GM10847 (cell line): ENCODE measurements around the gene FHIT.

Source experiments
- POLR2A ChIP-seq: IDR thresholded peaks from 2 replicates; pipeline ENCODE4 v1.6.1; 2011; ENCODE audit not compliant: insufficient read length; ENCODE audit errors: extremely low read depth

The FHIT gene

DNA sequence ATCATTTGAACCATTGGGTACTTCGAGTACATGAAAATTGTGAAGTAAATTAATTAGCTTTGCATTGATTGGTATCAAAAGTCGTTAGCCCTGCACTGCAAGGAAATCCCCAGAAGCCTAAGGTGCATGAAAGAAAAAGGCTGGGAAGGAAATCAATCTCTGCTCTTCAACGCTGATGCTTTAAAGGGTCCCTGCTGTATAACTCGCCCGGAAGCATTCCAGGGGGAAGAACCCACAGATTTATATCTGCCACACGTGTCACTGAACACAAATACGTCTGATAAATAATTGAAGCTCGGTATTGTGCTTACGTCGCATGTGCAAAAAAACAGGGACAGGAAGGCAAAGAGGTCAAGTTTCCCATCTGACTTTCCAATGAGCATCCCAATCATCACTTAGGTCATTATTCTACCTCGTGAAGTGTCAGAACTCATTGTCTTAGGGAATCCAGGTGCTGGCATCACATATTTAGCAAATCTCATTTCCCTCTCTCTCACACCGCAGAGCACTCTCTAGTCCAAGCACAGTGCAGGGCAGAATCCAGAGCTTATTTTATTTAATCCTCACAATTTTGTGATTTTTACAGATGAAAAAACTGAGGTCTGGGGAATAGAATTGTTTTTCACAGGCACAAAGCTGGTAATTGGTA, 1397.1 kb downstream of the FHIT start:
- no peak for TF ChIP-seq POLR2A

DNA sequence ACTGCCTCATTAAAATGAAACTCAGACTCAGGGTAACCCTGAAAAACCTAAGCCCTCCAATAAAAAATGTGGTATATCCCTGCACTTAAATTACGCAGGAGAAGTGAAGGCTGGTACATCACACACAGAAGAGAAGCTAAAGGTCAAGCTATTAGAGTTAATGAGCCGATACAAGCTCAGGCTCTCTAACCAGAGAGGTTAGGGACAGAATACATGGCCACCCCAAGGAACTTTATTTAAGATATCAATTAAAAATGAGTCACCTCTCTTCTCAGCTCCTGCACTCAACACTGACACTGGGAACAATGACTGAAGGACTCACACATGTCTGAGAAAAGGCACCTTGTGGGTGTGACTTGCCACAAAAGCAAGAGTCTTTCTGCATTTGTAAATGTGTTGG, 1400.8 kb downstream of the FHIT start:
- no peak for TF ChIP-seq POLR2A

DNA sequence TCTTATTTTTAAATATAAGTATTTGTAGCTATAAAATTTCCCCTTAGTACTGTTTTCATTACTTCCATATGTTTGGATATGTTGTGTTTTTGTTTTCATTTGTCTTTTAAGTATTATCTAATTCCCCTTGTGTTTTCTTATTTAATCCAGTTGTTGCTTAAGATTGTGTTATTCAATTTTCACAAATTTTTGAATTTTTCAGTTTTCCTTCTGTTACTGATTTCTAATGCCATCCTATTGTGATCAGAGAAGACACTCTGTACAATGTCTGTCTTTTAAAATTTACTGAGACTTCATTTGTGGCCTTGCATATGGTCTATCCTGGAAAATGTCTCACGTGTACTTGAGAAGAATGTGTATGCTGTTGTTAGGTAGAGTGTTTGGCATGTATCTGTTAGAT, 1405.9 kb downstream of the FHIT start:
- no peak for TF ChIP-seq POLR2A

DNA sequence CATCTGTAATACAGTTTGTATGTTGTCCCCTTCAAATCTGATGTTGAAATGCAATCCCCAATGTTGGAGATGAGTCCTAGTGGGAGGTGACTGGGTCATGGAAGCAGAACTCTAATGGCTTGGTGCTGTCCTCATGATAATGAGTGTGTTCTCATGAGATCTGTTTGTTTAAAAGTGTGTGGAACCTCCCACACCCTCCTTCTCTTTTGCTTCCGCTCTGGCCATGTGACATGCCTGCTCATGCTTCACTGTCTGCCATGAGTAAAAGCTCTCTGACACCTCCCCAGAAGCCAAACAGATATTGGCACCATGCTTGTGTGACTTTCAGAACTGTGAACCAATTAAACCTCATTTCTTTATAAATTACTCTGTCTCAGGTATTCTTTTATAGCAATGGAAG, 1407.4 kb downstream of the FHIT start:
- TF ChIP-seq POLR2A = no peak

DNA sequence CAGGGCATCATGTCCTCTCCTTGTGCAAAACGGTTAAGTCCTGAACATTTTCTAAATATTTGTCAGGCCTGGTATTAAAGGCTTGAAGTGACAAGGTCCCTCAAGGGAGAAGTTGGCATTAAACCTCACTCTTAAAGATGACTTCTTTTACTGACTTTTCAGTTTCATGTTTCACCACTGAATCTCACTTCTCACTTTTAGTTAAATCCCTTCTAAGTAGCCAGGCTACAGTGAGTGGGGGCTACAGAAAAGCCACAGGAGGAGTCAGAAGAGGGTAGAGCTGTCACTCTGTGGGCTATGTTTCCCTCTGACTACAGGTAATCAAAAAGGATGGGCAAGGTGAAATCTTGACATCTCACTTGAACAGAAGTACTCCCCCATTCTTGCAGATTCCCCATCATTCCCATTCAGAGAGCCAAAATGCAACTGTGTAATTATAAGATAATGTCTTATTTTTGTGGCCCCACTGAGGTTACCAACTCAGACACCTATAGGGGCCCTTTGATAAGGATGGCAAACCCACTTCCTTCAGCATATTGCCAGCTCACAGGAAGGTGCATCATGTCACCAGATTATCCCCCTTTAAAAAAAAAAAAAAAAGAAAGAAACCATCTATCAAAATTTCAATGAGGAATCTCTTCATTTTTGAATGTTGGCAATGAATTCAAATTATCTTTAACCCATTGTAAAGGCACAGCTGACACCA, 1411.3 kb downstream of the FHIT start:
- no peak for TF ChIP-seq POLR2A

DNA sequence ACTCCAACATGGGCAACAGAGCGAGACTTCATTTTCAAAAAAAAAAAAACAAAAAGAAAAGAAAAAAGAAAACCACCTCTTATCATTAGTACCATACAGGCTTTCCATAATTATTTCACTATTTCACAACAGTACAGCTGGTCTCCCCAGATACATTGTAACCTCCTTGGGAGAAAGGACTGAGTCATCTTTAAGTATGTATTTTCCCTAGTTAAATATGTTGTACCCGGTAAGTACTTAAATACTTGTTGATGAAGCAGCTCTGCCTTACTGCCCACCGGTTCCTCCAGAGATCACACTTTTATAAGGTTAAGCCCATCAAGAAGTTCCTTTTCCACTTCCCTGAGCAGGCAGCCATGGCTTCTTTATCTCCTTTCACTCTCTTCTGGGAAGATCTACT, 1412.0 kb downstream of the FHIT start:
- no peak for TF ChIP-seq POLR2A

DNA sequence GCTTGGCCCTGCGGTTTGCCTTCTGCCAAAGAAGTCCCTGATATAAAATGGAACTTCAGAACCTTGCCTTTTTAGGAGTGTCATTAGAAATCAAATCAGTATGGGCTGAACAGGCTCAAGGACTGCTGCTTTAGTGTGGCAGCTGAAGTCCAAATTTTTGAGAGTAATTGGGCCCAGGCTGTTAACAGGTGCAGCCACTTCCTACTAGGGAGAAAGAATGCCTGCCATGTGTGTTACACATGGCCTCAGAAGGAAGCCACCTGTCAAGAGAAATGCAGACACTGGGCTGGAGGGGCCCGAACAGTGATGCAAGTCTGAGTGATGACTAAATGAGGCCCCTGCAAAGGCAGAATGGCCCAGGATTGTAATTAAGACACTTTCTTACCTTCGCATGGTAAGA, 1414.7 kb downstream of the FHIT start:
- no peak for TF ChIP-seq POLR2A

DNA sequence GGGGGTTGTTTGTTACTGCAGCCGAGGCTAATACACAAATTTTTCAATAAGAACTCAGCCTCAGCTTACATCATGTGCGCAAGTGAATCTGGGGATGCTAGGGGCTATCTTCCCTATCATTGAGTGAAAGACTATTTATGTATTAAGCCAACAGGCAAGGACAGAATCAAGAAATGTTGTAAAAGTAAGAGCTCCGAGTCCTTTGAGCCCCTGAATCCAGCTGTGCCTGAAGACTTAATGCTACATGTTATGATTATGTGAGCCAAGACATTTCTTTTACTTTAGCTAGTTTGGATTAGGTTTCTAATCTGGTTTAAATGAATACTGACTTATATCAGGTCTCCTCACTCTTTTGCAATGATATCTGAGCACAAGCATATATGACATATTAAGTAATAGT, 1418.5 kb downstream of the FHIT start:
- no peak for TF ChIP-seq POLR2A

DNA sequence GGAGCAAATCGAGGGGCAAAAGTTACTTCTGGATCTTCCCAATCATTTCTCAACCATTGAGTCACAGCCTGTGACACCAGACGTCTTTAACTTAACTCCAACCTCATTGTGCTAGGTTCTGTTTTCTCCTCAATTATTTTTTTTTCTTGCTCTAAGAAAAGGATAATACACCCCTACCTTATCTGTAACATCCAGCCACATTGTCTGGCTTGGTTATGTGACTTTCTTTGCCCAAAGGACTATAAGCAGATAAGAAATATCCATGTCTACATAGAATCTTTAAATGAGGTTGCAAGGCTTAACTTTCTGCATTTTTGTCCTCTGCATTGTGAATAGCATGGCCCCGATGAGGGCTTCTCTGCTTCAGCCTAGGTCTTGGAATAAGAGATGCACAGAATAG, 1419.0 kb downstream of the FHIT start:
- no peak for TF ChIP-seq POLR2A

DNA sequence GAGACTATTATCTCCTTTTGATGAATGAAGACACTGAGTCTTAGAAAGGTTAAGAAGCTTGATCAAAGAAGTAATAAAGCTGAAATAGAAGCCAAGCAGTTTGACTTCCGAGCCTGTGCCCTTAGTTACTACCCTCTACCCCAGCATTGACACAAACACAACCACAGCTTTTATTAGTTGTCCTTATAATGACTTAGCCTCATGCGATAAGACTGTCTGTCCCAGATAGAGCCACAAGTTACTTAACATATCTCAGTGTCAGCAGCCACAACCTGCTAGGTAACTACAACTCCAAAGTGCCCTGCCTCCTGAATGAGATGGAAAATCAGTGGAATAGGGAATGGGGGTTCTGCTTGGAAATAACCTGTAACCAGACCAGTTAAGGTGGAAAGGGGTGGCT, 1419.9 kb downstream of the FHIT start:
- no peak for TF ChIP-seq POLR2A

DNA sequence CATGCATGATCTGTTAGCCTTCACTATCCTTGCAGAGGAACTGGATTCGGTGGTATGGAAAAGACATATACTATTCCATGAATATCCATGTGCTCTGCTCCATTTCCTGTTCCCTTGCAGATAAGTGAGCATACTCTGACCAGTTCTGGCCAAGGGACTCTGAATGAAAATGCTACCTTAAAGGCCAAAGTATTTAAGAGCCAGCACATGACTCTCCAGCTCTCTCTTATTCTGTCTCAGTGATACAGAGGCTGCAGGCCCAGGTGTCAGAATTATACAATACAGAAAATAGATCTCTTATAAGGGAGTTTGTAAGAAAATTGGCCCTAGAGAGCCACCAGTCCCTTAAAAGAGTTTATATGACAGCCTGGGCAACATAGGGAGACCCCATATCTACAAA, 1421.7 kb downstream of the FHIT start:
- TF ChIP-seq POLR2A = no peak

DNA sequence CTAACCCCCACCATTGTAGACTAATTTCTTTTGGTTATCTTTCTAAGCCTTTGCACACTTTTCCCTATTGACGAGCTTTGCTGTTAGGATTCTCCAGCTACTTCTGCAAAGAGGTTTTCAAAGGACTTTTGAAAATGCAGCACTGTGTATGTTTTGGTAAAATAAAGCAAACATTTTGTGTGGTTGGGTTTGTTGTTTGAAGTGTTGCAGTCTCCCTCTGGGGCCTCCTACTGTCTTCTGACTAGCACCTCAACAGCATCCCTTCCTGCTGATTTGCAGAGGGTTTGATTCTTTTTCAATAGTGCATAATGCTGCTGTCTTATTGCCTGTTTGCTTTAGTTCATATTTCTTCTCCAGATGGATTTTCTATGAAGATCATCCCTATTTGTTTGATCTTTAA, 1426.4 kb downstream of the FHIT start:
- no peak for TF ChIP-seq POLR2A

DNA sequence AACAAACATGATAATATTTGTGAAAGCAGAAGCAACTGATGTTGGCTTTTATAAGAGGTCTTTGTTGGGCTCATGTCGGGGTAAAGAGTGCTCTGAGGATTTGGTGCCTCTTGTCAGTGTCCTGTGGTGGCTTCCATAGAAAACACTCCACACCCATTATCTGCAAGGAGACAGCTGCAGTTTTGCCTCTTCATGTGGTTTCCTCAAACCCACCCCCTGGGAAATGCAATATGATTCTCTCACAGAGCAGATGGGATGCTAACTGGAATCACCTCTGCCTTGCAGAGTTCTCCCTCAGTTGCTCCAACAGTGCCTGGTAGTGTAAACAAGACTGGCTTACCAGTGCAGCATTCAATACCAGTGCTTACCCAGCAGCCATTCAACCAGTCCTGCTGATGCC, 1430.0 kb downstream of the FHIT start:
- TF ChIP-seq POLR2A = no peak

DNA sequence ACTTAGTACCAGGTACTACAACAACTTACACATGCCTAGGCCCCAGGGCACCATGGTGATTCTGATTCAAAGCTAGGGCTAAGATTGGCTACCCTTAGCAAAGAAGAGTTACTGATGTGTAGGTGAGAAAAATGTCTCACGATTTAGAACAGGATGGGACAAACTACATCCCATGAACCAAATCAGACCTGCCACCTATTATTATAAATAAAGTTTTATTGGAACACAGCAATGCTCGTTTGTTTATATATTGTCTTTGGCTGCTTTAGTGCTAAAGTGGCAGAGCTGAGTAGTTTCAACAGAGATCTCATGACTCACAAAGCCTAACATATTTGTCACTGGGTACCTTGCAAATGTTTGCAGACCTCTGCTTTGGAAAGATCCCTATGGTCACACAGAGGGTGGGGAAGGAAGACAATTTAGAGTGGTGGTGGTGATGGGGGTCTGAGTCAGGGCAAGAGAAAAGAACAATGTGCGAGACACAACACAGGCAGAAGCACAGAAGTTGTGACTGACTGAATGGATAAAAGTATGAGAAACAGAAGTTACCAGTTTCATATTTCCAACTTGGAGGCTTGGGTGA, 1430.8 kb downstream of the FHIT start:
- no peak for TF ChIP-seq POLR2A

DNA sequence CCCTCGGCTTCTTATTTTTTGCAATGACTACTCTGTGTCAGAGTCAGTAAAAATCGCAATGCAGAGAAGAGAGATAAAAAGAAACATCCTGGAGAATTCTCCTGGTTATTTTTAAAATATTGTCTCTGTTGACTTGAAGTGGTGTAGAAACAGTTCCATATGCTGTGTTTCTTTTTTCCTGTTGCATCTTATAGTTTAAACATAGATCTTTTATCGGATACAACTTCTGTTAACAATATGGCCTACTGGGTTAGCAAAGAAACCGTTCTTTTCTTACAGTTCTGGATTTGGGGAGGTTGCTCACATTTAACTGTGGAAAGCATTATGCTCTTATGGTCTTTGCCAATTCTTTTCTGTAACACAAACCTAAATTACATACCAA, 1432.3 kb downstream of the FHIT start:
- TF ChIP-seq POLR2A = no peak

DNA sequence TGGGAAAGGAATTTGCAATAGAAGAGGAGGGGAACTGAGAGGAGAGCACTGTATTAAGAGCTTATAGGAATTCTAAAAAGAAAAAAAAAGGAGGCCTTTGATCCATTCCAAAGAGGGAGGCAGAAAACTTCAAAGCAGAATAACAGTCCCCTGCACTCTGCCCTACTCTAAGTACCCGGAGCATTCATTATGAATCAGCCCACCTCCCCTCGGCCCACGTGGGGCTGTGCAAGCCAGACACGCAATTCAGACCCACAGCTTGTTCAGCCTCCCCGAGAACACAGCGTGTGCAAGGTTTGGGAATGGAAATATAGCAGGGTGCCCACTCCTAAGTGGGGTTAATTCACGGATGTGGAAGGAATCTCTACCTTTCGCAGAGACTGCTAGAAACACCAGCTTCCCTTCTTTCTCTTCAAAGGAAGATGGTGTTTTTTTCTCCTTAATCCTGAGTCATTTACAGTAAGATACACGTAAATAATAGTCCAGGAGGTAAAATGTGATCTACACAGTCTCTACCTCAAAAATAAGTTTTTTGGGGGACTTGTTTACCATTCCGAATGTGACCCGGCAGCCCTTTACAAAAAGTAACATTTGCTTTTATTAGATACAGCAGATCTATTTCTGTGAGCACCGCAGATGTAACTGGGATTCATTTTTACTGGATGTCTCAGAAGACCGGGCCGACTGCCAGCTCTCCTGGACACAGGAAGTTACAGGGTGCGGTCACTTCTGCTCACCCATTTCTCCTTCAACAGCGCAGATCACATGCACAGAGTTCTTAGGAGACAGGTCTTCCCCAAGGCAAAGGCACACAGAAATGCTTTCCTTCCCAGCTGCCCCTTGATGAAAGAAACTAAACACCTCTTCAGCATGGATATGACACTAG, 1433.0 kb downstream of the FHIT start:
- no peak for TF ChIP-seq POLR2A

DNA sequence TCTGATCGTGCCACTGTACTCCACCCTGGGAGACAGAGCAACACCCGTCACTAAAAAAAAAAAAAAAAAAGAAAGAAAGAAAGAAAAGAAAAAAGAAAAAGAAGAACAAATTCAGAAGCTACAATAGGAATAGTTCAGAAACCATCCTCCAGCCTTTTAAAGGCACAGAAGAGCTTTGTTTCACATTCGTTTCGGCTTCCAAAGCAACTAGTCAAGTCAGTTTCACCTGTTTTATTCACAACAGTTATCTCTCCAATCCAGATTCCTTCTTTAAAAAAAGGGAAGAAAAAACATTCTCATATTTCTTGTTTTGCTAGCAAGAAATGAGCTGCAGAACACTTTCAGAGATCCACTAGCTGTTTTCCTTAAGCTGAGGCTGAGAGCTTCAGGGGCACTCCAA, 1433.7 kb downstream of the FHIT start:
- no peak for TF ChIP-seq POLR2A

DNA sequence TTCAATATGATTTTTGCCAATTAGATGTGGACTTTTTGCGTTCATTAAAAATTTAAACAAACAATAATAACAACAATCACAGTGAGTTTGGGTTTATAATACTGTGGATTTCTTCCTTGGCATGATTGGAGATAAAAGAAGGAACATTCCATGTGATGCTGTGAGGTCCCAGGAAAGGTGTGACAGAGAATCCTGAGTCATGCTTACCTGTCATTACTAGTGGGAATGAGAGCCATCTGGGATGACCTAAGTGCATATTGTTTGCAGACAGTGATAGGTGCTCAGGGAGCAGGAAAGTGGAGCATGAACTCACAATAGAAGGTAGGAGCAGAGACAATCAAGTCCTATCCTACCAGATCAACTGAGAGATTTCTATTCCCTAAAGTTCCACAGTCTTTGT, 1434.9 kb downstream of the FHIT start:
- TF ChIP-seq POLR2A = no peak
